Calu3 (cell line): ENCODE data around the gene ACTN2. TPM values are rescaled to one million over a fixed set of nuclear protein-coding genes. Genes with fewer than 3 reads are reported as not detected.
A peak's percentile ranks its signal among the peaks of the same experiment; 100 is the strongest.

Experiments
- BruUV-seq: library from RNA; stranded (reverse); fragments of 400-500 nt; replicated peaks from 2 replicates; lab custom pipeline; 2021; lab: Mats Ljungman, UMichigan
- CTCF ChIA-PET: fragments of 300-600 bp; sonication (Branson Sonifier 250); formaldehyde crosslinking; loops from one replicate; lab custom pipeline; 2022; ENCODE audit warnings: antibody characterized with exemption; lab: Charles Lee
- DNase-seq: peaks from one replicate; pipeline ENCODE4 v3.0.0; 2022
- H3K27ac Mint-ChIP-seq: one replicate; pipeline ENCODE4 v1.8.0; 2022; ENCODE audit warnings: mixed read lengths; ENCODE audit not compliant: unreplicated experiment
- H3K27me3 Mint-ChIP-seq: one replicate; pipeline ENCODE4 v1.8.0; 2022; ENCODE audit warnings: mixed read lengths; ENCODE audit not compliant: unreplicated experiment
- H3K36me3 Mint-ChIP-seq: one replicate; pipeline ENCODE4 v1.8.0; 2022; ENCODE audit warnings: mild to moderate bottlenecking, moderate library complexity, mixed read lengths; ENCODE audit not compliant: insufficient read depth, unreplicated experiment
- H3K4me1 Mint-ChIP-seq: one replicate; pipeline ENCODE4 v1.8.0; 2022; ENCODE audit warnings: mild to moderate bottlenecking, low read depth, mixed read lengths; ENCODE audit not compliant: unreplicated experiment
- H3K4me3 Mint-ChIP-seq: one replicate; pipeline ENCODE4 v1.8.0; 2022; ENCODE audit warnings: mild to moderate bottlenecking, low read depth, moderate library complexity, mixed read lengths; ENCODE audit not compliant: unreplicated experiment
- H3K9me3 Mint-ChIP-seq: one replicate; pipeline ENCODE4 v1.8.0; 2022; ENCODE audit warnings: low read depth, mixed read lengths; ENCODE audit not compliant: unreplicated experiment
- intact Hi-C: fragments of 100-400 bp; cut with micrococcal nuclease; formaldehyde crosslinking; loops from one replicate; pipeline ENCODE4 v1.10.0; 2022; ENCODE audit not compliant: unreplicated experiment
- total RNA-seq: library from RNA; stranded (reverse); gene quantifications from 2 replicates; pipeline ENCODE4 v1.2.3, GENCODE V29; 2022
- TF ChIP-seq, protein P1 (sequence below): fragments of 200-600 bp; IDR thresholded peaks from one replicate; pipeline ENCODE4 v1.8.0; 2022; ENCODE audit warnings: antibody characterized with exemption; ENCODE audit not compliant: unreplicated experiment

Gene ACTN2
- total RNA-seq, 1 experiment from 2014 or later, result not detected

DNA sequence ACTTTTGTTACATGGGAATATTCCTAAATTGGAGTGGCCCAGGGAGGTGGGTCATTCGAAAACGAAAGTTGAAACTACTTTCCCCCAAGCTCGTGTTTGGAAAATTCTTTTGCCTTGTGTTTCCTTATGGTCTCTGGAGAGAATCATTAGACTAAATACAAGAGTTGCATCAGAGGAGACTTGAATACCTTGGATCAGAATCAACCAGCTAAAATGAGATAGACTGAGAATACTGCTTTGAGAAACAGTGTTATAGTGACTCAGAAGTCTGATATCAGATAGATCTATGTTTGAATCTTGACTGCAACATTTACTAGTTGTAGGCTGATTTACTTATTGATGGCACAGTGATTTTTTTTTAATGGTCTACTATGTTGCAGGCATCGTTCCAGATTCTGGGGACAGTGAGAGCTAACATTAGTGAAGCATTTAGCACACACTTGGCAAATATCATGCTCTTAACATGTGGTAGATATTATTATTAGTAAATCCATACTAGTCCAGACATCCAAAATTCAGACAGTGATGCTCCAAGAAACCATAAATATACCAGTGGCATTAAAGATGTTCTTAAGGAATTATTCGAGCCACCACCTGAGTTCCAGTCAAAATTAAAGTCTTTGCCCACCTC is 12.9 kb upstream of the ACTN2 start:
- Mint-ChIP-seq H3K27ac (no peak overlapping the region), H3K36me3 (no peaks in the 10 kb centered on the region), H3K27me3 (peaks cover 9% of the 10 kb centered on the region), H3K4me3 (peak overlapping the region; percentile 25), H3K4me1 (peaks cover 9% of the 10 kb centered on the region), H3K9me3 (no peaks in the 10 kb centered on the region)
- intact Hi-C loops, result no loop called here
- TF ChIP-seq, protein P1, sequence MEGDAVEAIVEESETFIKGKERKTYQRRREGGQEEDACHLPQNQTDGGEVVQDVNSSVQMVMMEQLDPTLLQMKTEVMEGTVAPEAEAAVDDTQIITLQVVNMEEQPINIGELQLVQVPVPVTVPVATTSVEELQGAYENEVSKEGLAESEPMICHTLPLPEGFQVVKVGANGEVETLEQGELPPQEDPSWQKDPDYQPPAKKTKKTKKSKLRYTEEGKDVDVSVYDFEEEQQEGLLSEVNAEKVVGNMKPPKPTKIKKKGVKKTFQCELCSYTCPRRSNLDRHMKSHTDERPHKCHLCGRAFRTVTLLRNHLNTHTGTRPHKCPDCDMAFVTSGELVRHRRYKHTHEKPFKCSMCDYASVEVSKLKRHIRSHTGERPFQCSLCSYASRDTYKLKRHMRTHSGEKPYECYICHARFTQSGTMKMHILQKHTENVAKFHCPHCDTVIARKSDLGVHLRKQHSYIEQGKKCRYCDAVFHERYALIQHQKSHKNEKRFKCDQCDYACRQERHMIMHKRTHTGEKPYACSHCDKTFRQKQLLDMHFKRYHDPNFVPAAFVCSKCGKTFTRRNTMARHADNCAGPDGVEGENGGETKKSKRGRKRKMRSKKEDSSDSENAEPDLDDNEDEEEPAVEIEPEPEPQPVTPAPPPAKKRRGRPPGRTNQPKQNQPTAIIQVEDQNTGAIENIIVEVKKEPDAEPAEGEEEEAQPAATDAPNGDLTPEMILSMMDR, result no peak
- CTCF ChIA-PET, result interaction anchor here (0.6 kb wide), 1 partner anchor 440 kb away, joined by 3 read pairs; no protein-coding TSS in a partner anchor
- no TSS peak for BruUV-seq
- DNase-seq, result no peak

DNA sequence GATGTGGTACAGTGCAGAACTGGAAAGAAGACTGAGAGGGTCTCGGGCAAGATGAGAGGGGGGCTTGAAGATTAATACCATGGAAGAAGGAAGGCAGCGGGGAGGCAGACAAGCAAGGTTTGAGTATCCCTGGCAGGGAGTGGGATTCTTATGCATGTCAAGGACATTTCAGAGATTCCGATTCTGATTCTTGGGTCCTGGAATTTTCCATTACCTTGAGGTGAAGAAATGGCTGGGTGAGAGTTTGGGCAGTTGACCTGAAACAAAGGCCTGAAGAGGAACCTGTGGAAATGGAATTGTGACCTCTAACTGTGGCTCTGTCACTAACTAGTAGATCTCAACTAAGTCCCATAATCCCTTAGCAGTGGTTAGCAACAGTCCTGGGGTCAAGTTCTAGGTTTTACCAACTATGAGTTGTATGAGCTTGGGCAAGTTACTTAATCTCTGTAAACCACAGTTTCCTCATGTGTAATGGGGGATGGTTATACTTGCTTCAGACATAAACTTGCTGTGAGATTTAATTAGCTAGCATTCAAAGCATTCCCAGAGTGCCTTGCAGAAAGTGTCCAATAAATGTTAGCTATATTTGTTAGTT is 8.6 kb upstream of the ACTN2 start:
- Mint-ChIP-seq H3K4me1 (peaks cover 5% of the 10 kb centered on the region), H3K27me3 (peaks cover 17% of the 10 kb centered on the region), H3K4me3 (no peak overlapping the region), H3K27ac (no peak overlapping the region), H3K36me3 (no peaks in the 10 kb centered on the region), H3K9me3 (no peaks in the 10 kb centered on the region)
- BruUV-seq, result no TSS peak
- TF ChIP-seq, protein P1, result no peak
- DNase-seq, result no peak
- CTCF ChIA-PET, result no interaction called here
- intact Hi-C loops, result no loop called here

DNA sequence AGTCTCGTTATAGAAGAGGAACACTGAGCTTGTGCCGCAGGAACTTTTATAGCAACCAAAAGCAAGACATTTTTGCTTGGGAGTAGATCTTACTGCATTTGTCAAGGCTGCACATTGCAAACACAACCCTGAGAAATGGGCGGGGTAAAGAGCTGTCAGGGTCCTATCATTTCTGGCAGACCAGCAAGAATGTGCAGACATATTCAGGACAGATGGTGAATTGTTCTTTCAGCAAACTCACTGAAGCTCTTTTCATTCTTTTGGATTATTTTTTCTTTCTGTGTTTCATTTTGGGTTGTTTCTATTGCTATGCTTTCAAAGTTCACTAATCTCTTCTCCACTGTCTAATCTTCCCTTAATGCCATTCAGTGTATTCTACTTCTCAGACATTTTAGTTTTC is 5.1 kb upstream of the ACTN2 start:
- H3K4me1 Mint-ChIP-seq, result no peaks in the 10 kb centered on the region
- intact Hi-C loops, result no loop called here
- no TSS peak for BruUV-seq
- CTCF ChIA-PET, result no interaction called here
- no peak overlapping the region for H3K27ac Mint-ChIP-seq
- TF ChIP-seq, protein P1, result no peak
- peaks cover 6% of the 10 kb centered on the region for H3K9me3 Mint-ChIP-seq
- no peak for DNase-seq
- no peak overlapping the region for H3K4me3 Mint-ChIP-seq
- peaks cover 8% of the 10 kb centered on the region for H3K27me3 Mint-ChIP-seq
- no peaks in the 10 kb centered on the region for H3K36me3 Mint-ChIP-seq

DNA sequence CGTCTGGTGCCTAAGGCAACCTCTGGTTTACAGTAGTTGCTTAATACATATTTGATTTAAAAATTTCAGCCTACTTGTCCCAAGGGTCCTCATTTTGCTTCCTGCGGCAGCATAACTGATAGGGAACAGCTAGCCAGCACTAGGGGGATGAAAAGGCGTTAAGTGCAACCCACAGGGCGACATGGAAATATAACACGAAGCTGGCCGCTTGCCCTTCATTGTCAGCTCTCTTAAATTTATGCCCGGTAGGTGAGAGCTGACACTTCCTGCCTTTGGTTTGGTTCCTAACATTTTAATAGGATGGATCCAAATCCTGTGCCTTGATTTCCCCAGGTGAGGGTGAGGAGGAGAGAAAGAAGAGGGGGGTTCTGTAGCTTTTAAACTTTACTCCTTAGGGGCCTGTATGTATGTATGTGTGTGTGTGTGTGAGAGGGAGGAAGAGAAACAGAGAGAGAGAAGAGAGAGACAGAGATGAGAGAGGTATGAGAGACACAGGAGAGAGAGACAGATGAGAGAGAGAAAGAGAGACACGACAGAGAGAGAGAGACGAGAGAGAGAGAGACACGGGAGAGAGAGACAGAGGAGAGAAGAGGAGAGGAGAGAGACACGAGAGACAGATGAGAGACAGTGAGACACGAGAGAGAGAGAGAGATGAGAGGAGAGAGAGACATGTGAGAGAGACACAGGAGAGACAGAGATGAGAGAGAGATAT is 938 bp upstream of the ACTN2 start:
- BruUV-seq, result no TSS peak
- CTCF ChIA-PET, result interaction anchor here (0.6 kb wide), 1 partner anchor 17 kb away, joined by 3 read pairs; no protein-coding TSS in a partner anchor
- intact Hi-C loops, result no loop called here
- no peaks in the 10 kb centered on the region for H3K4me1 Mint-ChIP-seq
- H3K4me3 Mint-ChIP-seq, result no peak overlapping the region
- H3K27ac Mint-ChIP-seq, result no peak overlapping the region
- no peaks in the 10 kb centered on the region for H3K36me3 Mint-ChIP-seq
- H3K9me3 Mint-ChIP-seq, result peaks cover 6% of the 10 kb centered on the region
- TF ChIP-seq, protein P1, result no peak
- H3K27me3 Mint-ChIP-seq, result no peaks in the 10 kb centered on the region
- DNase-seq, result no peak
